ENCODE data around the gene ZCCHC13.

Gene ZCCHC13

DNA sequence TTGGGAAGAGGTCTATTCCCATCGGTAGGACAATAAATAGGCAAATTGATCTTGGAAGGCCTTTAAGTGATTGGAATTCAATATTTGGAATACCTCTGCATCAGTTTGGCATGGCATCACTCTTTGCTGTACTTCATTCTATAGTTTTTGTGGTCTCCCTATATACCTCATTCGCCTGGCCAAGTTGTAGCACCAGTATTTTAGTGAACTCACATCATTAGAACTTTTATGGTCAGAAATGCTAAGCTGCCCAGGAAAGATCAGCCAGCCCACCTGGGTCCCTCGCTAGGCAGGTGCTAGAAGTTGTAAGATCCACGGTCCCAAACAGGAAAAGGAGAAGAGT, 40.3 kb downstream of the ZCCHC13 start:
- Histone ChIP-seq H3K36me3 (replicated peaks in 1 of 2; ENCODE audit: control insufficient read depth in 2 of 2, insufficient read depth in 2 of 2, low read length in 2 of 2) (no peaks in the 10 kb centered on the region), H3K14ac (ENCODE audit: low read length) (no peak overlapping the region), H3K23ac (ENCODE audit: low read depth, low read length, poor library complexity) (no peak overlapping the region), H2BK5ac (ENCODE audit: low read length) (no peak overlapping the region), H3K9me3 (replicated peaks in 1 of 2; ENCODE audit: control insufficient read depth in 2 of 2, insufficient read depth in 1 of 2, low read depth in 1 of 2, low read length in 2 of 2) (no peaks in the 10 kb centered on the region), H2BK15ac (ENCODE audit: low read length) (no peak overlapping the region), H2AK5ac (ENCODE audit: low read depth, low read length) (no peak overlapping the region), H3K27me3 (ENCODE audit: control insufficient read depth in 3 of 3, insufficient read depth in 3 of 3, low read depth in 1 of 3, low read length in 3 of 3) (peaks cover 0 to 3% (median 0%) of the 10 kb centered on the region in 3 experiments), H4K91ac (ENCODE audit: low read depth, low read length, poor library complexity) (no peak overlapping the region), H2BK120ac (ENCODE audit: low read depth, low read length) (no peak overlapping the region), H2BK12ac (ENCODE audit: low read length) (no peak overlapping the region), H3K18ac (ENCODE audit: low read length) (no peak overlapping the region), H3K4me3 (ENCODE audit: low read length in 2 of 2) (no peak overlapping the region), H4K8ac (ENCODE audit: low read depth, low read length) (no peak overlapping the region), H3K9ac (ENCODE audit: low read depth, low read length, poor library complexity) (no peak overlapping the region), H3K4me1 (ENCODE audit: control insufficient read depth in 2 of 2, insufficient read depth in 1 of 2, low read depth in 1 of 2, low read length in 2 of 2) (no peaks in the 10 kb centered on the region), H3K4me2 (ENCODE audit: insufficient read depth, low read length, poor library complexity, severe bottlenecking) (no peak overlapping the region), H3K27ac (replicated peaks; ENCODE audit: low read length) (no peak overlapping the region), H3K79me1 (ENCODE audit: low read depth, low read length) (no peaks in the 10 kb centered on the region), H2AFZ (ENCODE audit: low read length) (no peak overlapping the region), H3K4ac (ENCODE audit: low read length) (no peak overlapping the region)
- WGBS, 2 donors (ENCODE audit: extremely low coverage in 2 of 2, insufficient read length in 2 of 2, insufficient replicate concordance in 1 of 2), result no CpG with 5 or more reads among the region's 4 CpGs
- no peak for DNase-seq (ENCODE audit: low spot score)

DNA sequence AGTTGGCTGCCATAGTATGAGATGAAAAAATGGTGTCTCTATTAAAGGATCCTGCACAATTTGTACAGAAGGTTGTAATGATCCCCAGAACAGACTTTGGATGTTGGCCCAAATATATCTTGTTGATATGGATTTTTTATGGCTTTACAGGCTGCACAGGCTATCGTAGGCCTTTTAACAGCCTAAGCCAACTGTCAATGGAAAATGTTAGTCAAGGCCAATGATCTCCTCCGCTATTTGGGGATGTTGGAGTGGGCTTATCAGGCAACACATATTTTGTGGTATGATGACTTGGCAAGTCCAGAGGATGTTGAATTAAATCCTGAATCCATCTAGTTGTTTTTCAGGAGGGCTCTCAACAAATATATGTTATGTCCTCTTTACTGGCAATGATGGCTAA, 42.1 kb downstream of the ZCCHC13 start:
- no CpG with 5 or more reads among the region's 2 CpGs for WGBS, 2 donors (ENCODE audit: extremely low coverage in 2 of 2, insufficient read length in 2 of 2, insufficient replicate concordance in 1 of 2)
- no peak overlapping the region for H3K4me2 ChIP-seq (ENCODE audit: insufficient read depth, low read length, poor library complexity, severe bottlenecking)
- H2BK12ac ChIP-seq (ENCODE audit: low read length), result no peak overlapping the region
- no peak overlapping the region for H3K23ac ChIP-seq (ENCODE audit: low read depth, low read length, poor library complexity)
- H3K27me3 ChIP-seq (ENCODE audit: control insufficient read depth in 3 of 3, insufficient read depth in 3 of 3, low read depth in 1 of 3, low read length in 3 of 3), result peaks cover 0 to 3% (median 0%) of the 10 kb centered on the region in 3 experiments
- H2BK5ac ChIP-seq (ENCODE audit: low read length), result no peak overlapping the region
- DNase-seq (ENCODE audit: low spot score), result no peak
- no peak overlapping the region for H3K9ac ChIP-seq (ENCODE audit: low read depth, low read length, poor library complexity)
- no peaks in the 10 kb centered on the region for H3K4me1 ChIP-seq (ENCODE audit: control insufficient read depth in 2 of 2, insufficient read depth in 1 of 2, low read depth in 1 of 2, low read length in 2 of 2)
- H2BK120ac ChIP-seq (ENCODE audit: low read depth, low read length), result no peak overlapping the region
- no peak overlapping the region for H3K18ac ChIP-seq (ENCODE audit: low read length)
- H2BK15ac ChIP-seq (ENCODE audit: low read length), result no peak overlapping the region
- no peaks in the 10 kb centered on the region for H3K9me3 ChIP-seq (replicated peaks in 1 of 2; ENCODE audit: control insufficient read depth in 2 of 2, insufficient read depth in 1 of 2, low read depth in 1 of 2, low read length in 2 of 2)
- no peak overlapping the region for H3K14ac ChIP-seq (ENCODE audit: low read length)
- H3K4ac ChIP-seq (ENCODE audit: low read length), result no peak overlapping the region
- H3K27ac ChIP-seq (replicated peaks; ENCODE audit: low read length), result no peak overlapping the region
- no peak overlapping the region for H3K4me3 ChIP-seq (ENCODE audit: low read length in 2 of 2)
- H4K91ac ChIP-seq (ENCODE audit: low read depth, low read length, poor library complexity), result no peak overlapping the region
- H4K8ac ChIP-seq (ENCODE audit: low read depth, low read length), result no peak overlapping the region
- H3K36me3 ChIP-seq (replicated peaks in 1 of 2; ENCODE audit: control insufficient read depth in 2 of 2, insufficient read depth in 2 of 2, low read length in 2 of 2), result no peaks in the 10 kb centered on the region
- no peaks in the 10 kb centered on the region for H3K79me1 ChIP-seq (ENCODE audit: low read depth, low read length)
- no peak overlapping the region for H2AK5ac ChIP-seq (ENCODE audit: low read depth, low read length)
- H2AFZ ChIP-seq (ENCODE audit: low read length), result no peak overlapping the region

DNA sequence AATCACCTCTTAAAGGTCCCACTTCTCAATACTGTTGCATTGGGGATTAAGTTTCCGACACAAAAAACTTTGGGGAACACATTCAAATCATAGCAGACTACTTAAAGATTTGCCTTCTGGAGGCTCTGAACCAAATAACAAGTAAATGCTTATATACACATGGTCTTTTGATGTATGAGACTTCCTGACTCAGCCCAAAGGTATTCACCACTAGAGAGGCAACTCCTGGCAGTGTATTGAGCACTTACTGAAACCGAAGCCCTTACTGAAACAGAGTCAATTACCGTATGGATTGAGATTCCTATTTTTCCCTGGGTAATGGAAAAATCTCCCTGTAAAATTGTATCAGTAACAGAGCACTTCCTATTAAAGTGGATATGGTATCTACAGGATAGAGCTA, 45.4 kb downstream of the ZCCHC13 start:
- Histone ChIP-seq H4K91ac (ENCODE audit: low read depth, low read length, poor library complexity) (no peak overlapping the region), H2BK15ac (ENCODE audit: low read length) (no peak overlapping the region), H2AK5ac (ENCODE audit: low read depth, low read length) (no peak overlapping the region), H2BK120ac (ENCODE audit: low read depth, low read length) (no peak overlapping the region), H3K18ac (ENCODE audit: low read length) (no peak overlapping the region), H3K79me1 (ENCODE audit: low read depth, low read length) (no peaks in the 10 kb centered on the region), H2BK5ac (ENCODE audit: low read length) (no peak overlapping the region), H4K8ac (ENCODE audit: low read depth, low read length) (no peak overlapping the region), H3K27me3 (ENCODE audit: control insufficient read depth in 3 of 3, insufficient read depth in 3 of 3, low read depth in 1 of 3, low read length in 3 of 3) (peaks cover 0 to 3% (median 0%) of the 10 kb centered on the region in 3 experiments), H3K9ac (ENCODE audit: low read depth, low read length, poor library complexity) (no peak overlapping the region), H3K4me3 (ENCODE audit: low read length in 2 of 2) (no peak overlapping the region), H2AFZ (ENCODE audit: low read length) (no peak overlapping the region), H3K9me3 (replicated peaks in 1 of 2; ENCODE audit: control insufficient read depth in 2 of 2, insufficient read depth in 1 of 2, low read depth in 1 of 2, low read length in 2 of 2) (no peaks in the 10 kb centered on the region), H3K36me3 (replicated peaks in 1 of 2; ENCODE audit: control insufficient read depth in 2 of 2, insufficient read depth in 2 of 2, low read length in 2 of 2) (no peaks in the 10 kb centered on the region), H3K4me1 (ENCODE audit: control insufficient read depth in 2 of 2, insufficient read depth in 1 of 2, low read depth in 1 of 2, low read length in 2 of 2) (no peaks in the 10 kb centered on the region), H3K4ac (ENCODE audit: low read length) (no peak overlapping the region), H3K23ac (ENCODE audit: low read depth, low read length, poor library complexity) (no peak overlapping the region), H2BK12ac (ENCODE audit: low read length) (no peak overlapping the region), H3K27ac (replicated peaks; ENCODE audit: low read length) (no peak overlapping the region), H3K14ac (ENCODE audit: low read length) (no peak overlapping the region), H3K4me2 (ENCODE audit: insufficient read depth, low read length, poor library complexity, severe bottlenecking) (no peak overlapping the region)
- WGBS, 2 donors (ENCODE audit: extremely low coverage in 2 of 2, insufficient read length in 2 of 2, insufficient replicate concordance in 1 of 2), result no CpG with 5 or more reads among the region's 3 CpGs
- no peak for DNase-seq (ENCODE audit: low spot score)

DNA sequence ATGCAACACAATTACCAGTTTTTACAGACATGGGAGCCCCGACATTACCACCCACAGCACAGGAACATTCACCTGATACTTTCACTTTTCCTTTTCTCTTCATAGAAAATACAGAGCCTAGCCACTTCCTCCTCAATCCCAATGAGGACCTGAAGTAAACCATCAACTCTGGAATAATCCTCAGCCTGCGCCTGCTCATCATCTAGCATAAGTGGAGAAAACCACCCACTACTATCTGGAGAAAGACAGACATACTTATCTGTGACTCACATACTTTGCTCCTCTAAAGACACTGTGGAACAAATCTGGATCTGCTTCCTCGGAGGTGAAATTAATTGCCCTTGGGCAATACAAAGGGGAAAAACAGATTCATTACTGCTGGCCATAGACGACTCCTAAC, 47.8 kb downstream of the ZCCHC13 start:
- Histone ChIP-seq H3K36me3 (replicated peaks in 1 of 2; ENCODE audit: control insufficient read depth in 2 of 2, insufficient read depth in 2 of 2, low read length in 2 of 2) (no peaks in the 10 kb centered on the region), H2BK12ac (ENCODE audit: low read length) (no peak overlapping the region), H4K91ac (ENCODE audit: low read depth, low read length, poor library complexity) (no peak overlapping the region), H4K8ac (ENCODE audit: low read depth, low read length) (no peak overlapping the region), H3K9me3 (replicated peaks in 1 of 2; ENCODE audit: control insufficient read depth in 2 of 2, insufficient read depth in 1 of 2, low read depth in 1 of 2, low read length in 2 of 2) (no peaks in the 10 kb centered on the region), H3K23ac (ENCODE audit: low read depth, low read length, poor library complexity) (no peak overlapping the region), H3K4me2 (ENCODE audit: insufficient read depth, low read length, poor library complexity, severe bottlenecking) (no peak overlapping the region), H3K4ac (ENCODE audit: low read length) (no peak overlapping the region), H2BK120ac (ENCODE audit: low read depth, low read length) (no peak overlapping the region), H3K9ac (ENCODE audit: low read depth, low read length, poor library complexity) (no peak overlapping the region), H3K4me3 (ENCODE audit: low read length in 2 of 2) (no peak overlapping the region), H2BK15ac (ENCODE audit: low read length) (no peak overlapping the region), H3K79me1 (ENCODE audit: low read depth, low read length) (no peaks in the 10 kb centered on the region), H3K14ac (ENCODE audit: low read length) (no peak overlapping the region), H2AK5ac (ENCODE audit: low read depth, low read length) (no peak overlapping the region), H3K27ac (replicated peaks; ENCODE audit: low read length) (no peak overlapping the region), H3K27me3 (ENCODE audit: control insufficient read depth in 3 of 3, insufficient read depth in 3 of 3, low read depth in 1 of 3, low read length in 3 of 3) (peaks cover 0 to 3% (median 0%) of the 10 kb centered on the region in 3 experiments), H2BK5ac (ENCODE audit: low read length) (no peak overlapping the region), H2AFZ (ENCODE audit: low read length) (no peak overlapping the region), H3K18ac (ENCODE audit: low read length) (no peak overlapping the region), H3K4me1 (ENCODE audit: control insufficient read depth in 2 of 2, insufficient read depth in 1 of 2, low read depth in 1 of 2, low read length in 2 of 2) (no peaks in the 10 kb centered on the region)
- WGBS, 2 donors (ENCODE audit: extremely low coverage in 2 of 2, insufficient read length in 2 of 2, insufficient replicate concordance in 1 of 2), result no CpG with 5 or more reads among the region's 4 CpGs
- DNase-seq (ENCODE audit: low spot score), result no peak

All from neuronal stem cell (in vitro differentiated cells).